HL-60 (cell line): ENCODE measurements around the gene SLC12A3.

Experiments used
- DNase-seq, 2 experiments: peaks; one replicate each; pipeline ENCODE4 v3.0.0-alpha.2; 2010 to 2020; ENCODE audit warnings: low read depth in 1 of 2, low spot score in 1 of 2
- H3K27ac ChIP-seq: fragments of 250-450 bp; sonication (Bioruptor Pico); replicated peaks from 2 replicates; pipeline ENCODE4 v1.5.1; 2020; ENCODE audit warnings: mild to moderate bottlenecking, moderate library complexity
- H3K27me3 ChIP-seq: fragments of 250-450 bp; sonication (Bioruptor Pico); 2 replicates; pipeline ENCODE4 v1.5.1; 2021; ENCODE audit warnings: mild to moderate bottlenecking, moderate library complexity; ENCODE audit not compliant: insufficient read depth, poor library complexity, severe bottlenecking
- H3K4me3 ChIP-seq: replicated peaks from 2 replicates; pipeline ENCODE4 v1.5.1; 2011; ENCODE audit warnings: mild to moderate bottlenecking, control low read depth, low read length; ENCODE audit not compliant: insufficient read depth
- GABPA ChIP-seq: IDR thresholded peaks from 2 replicates; pipeline ENCODE4 v1.6.1; 2012; ENCODE audit warnings: low read depth
- POLR2AphosphoS5 ChIP-seq: IDR thresholded peaks from 2 replicates; pipeline ENCODE4 v1.6.1; 2012; ENCODE audit warnings: low read depth
- SPI1 ChIP-seq: IDR thresholded peaks from 2 replicates; pipeline ENCODE4 v1.6.1; 2012; ENCODE audit warnings: low read depth, mild to moderate bottlenecking, borderline replicate concordance
- TF ChIP-seq, protein P1 (sequence below): IDR thresholded peaks from 2 replicates; pipeline ENCODE4 v1.6.1; 2012; ENCODE audit warnings: low read depth; ENCODE audit not compliant: insufficient replicate concordance
- TF ChIP-seq, protein P2 (sequence below): IDR thresholded peaks from one replicate; pipeline ENCODE4 v1.5.1; 2011; ENCODE audit warnings: low read length, control low read depth, inconsistent platforms; ENCODE audit not compliant: insufficient read depth

The SLC12A3 gene

DNA sequence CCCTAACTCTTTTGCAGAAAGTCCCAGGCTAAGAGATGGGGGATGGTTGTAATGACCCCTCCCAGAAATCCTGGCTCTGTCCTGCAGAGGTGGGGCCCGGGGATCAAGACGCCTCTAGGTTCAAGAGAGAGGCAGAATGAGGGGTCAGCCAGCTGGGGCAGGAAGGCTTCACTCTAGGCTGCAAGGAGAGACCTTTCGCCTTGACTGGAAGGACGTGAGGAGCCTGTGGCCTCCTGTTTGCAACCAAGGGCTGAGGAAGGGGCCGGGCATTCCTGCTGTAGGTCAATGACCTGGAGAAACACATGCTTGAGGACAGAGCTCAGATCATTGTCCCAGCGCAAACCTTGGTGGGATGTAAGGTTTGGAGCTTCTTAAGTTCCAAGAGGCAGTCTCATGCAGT, 88.0 kb downstream of the SLC12A3 start:
- Histone ChIP-seq H3K27me3 (no peaks in the 10 kb centered on the region), H3K27ac (no peak overlapping the region), H3K4me3 (no peak overlapping the region)
- no peak for TF ChIP-seq GABPA
- TF ChIP-seq, protein P1, sequence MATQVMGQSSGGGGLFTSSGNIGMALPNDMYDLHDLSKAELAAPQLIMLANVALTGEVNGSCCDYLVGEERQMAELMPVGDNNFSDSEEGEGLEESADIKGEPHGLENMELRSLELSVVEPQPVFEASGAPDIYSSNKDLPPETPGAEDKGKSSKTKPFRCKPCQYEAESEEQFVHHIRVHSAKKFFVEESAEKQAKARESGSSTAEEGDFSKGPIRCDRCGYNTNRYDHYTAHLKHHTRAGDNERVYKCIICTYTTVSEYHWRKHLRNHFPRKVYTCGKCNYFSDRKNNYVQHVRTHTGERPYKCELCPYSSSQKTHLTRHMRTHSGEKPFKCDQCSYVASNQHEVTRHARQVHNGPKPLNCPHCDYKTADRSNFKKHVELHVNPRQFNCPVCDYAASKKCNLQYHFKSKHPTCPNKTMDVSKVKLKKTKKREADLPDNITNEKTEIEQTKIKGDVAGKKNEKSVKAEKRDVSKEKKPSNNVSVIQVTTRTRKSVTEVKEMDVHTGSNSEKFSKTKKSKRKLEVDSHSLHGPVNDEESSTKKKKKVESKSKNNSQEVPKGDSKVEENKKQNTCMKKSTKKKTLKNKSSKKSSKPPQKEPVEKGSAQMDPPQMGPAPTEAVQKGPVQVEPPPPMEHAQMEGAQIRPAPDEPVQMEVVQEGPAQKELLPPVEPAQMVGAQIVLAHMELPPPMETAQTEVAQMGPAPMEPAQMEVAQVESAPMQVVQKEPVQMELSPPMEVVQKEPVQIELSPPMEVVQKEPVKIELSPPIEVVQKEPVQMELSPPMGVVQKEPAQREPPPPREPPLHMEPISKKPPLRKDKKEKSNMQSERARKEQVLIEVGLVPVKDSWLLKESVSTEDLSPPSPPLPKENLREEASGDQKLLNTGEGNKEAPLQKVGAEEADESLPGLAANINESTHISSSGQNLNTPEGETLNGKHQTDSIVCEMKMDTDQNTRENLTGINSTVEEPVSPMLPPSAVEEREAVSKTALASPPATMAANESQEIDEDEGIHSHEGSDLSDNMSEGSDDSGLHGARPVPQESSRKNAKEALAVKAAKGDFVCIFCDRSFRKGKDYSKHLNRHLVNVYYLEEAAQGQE = no peak
- no peak for TF ChIP-seq POLR2AphosphoS5
- TF ChIP-seq SPI1 = no peak
- TF ChIP-seq, protein P2, sequence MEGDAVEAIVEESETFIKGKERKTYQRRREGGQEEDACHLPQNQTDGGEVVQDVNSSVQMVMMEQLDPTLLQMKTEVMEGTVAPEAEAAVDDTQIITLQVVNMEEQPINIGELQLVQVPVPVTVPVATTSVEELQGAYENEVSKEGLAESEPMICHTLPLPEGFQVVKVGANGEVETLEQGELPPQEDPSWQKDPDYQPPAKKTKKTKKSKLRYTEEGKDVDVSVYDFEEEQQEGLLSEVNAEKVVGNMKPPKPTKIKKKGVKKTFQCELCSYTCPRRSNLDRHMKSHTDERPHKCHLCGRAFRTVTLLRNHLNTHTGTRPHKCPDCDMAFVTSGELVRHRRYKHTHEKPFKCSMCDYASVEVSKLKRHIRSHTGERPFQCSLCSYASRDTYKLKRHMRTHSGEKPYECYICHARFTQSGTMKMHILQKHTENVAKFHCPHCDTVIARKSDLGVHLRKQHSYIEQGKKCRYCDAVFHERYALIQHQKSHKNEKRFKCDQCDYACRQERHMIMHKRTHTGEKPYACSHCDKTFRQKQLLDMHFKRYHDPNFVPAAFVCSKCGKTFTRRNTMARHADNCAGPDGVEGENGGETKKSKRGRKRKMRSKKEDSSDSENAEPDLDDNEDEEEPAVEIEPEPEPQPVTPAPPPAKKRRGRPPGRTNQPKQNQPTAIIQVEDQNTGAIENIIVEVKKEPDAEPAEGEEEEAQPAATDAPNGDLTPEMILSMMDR = no peak
- no peak for DNase-seq

DNA sequence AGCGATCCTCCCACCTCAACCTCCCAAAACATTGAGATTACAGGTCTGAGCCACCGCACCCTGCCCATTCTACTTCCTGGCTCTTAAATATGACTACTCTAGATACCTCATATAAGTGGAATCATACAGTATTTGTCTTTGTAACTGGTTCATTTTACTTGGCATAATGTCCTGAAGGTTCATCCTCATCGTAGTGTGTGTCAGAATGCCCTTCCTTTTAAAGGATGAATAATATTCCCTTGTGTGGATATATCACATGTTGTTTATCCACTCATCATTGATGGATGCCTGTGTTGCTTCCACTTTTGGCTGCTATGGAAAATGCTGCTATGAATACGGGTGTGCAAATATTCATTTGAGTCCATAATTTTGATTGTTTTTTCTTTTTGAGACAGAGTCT, 91.1 kb downstream of the SLC12A3 start:
- no peak for DNase-seq
- H3K4me3 ChIP-seq = no peak overlapping the region
- TF ChIP-seq POLR2AphosphoS5 = no peak
- TF ChIP-seq, protein P1 = no peak
- TF ChIP-seq, protein P2 = no peak
- no peak for TF ChIP-seq GABPA
- no peak for TF ChIP-seq SPI1
- H3K27me3 ChIP-seq = no peaks in the 10 kb centered on the region
- no peak overlapping the region for H3K27ac ChIP-seq

DNA sequence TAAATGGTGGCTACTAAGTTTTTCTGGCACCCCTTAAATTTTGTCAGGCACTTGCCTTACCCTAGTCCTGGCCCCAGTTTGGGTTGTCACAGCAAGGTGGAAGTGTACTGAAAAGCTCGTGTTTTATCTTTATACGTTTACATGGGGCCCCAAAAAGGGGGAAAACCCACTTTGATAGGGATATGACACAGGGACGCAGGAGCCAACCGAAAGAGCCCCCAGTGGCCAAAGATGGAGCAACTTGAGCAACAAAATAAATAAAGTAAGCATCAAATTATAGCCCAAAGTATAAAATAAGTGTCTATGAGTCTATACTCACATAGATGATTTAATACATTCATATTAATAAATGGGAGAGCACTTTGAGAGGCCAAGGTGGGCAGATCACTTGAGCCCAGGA, 91.7 kb downstream of the SLC12A3 start:
- Histone ChIP-seq H3K27me3 (no peaks in the 10 kb centered on the region), H3K27ac (no peak overlapping the region), H3K4me3 (no peak overlapping the region)
- no peak for TF ChIP-seq POLR2AphosphoS5
- TF ChIP-seq SPI1 = no peak
- DNase-seq = no peak

DNA sequence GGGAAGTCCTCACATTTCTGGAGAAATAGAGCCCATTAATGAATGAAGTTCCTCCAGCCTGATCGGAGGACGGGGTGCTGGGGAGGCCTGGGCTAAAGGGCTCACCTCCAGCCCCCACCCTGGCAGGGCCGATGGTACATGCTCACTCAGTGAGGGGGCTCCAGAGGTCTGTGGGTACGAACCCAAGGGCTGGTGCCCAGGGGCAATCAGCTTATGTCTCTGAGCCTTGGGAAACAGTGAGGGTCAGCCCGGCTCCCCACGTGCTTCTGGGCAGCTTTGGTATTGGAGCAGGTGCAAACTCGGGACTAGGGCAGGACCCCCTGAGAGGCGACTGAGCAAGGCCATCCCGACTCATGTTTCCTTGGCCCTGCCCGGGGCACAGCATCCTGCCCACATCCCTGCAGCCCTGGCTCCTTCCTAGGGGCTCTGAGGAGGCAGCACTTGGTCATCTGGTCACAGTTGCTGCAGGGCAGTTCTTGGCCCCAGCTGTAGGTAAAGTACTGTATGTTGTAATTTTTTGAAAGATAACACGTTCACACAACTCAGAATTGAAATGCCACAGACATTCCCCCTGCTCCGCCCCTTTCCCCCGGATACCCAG, 95.8 kb downstream of the SLC12A3 start:
- no peak for DNase-seq
- H3K27ac ChIP-seq = no peak overlapping the region
- TF ChIP-seq GABPA = no peak
- TF ChIP-seq, protein P2 = no peak
- no peak for TF ChIP-seq POLR2AphosphoS5
- TF ChIP-seq, protein P1 = no peak
- no peak for TF ChIP-seq SPI1

More for the DNA sequence above, 95.8 kb downstream of the SLC12A3 start:
- H3K27me3 ChIP-seq = no peaks in the 10 kb centered on the region
- H3K4me3 ChIP-seq = no peak overlapping the region
